ENCODE measurements around the gene UNC5C. TPM values are rescaled to one million over a fixed set of nuclear protein-coding genes. Genes with fewer than 3 reads are reported as not detected.
A peak's percentile ranks its signal among the peaks of the same experiment; 100 is the strongest.
"Not testable (repeated sequence)": the region's sequence is repeated elsewhere in the genome, so short reads cannot be mapped to it uniquely, and the experiment has no call there.

UNC5C gene
- total and polyA plus RNA-seq, 9 donors, result 0.45 to 1.3 (median 0.80) TPM

DNA sequence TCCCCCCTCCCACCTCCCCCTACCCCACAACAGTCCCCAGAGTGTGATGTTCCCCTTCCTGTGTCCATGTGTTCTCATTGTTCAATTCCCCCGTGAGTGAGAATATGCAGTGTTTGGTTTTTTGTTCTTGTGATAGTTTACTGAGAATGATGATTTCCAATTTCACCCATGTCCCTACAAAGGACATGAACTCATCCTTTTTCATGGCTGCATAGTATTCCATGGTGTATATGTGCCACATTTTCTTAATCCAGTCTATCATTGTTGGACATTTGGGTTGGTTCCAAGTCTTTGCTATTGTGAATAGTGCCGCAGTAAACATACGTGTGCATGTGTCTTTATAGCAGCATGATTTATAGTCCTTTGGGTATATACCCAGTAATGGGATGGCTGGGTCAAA is 377.4 kb downstream of the UNC5C start:
- H3K27me3 ChIP-seq (ENCODE audit: control insufficient read depth, insufficient read depth, low read length); H3K4me3 ChIP-seq (ENCODE audit: low read length); H3K36me3 ChIP-seq (ENCODE audit: control insufficient read depth, insufficient read depth, low read length); H3K27ac ChIP-seq (ENCODE audit: low read length); DNase-seq; H3K4me1 ChIP-seq (ENCODE audit: control insufficient read depth, insufficient read depth, low read length); H3K9me3 ChIP-seq (replicated peaks; ENCODE audit: control insufficient read depth, low read depth, low read length): not testable (repeated sequence)
- no CpG with 5 or more reads among the region's 3 CpGs for WGBS (ENCODE audit: insufficient coverage)

- H3K4me1 ChIP-seq (ENCODE audit: control insufficient read depth, insufficient read depth, low read length), result no peaks in the 10 kb centered on the region
- H3K36me3 ChIP-seq (ENCODE audit: control insufficient read depth, insufficient read depth, low read length), result no peaks in the 10 kb centered on the region
- no peak overlapping the region for H3K27ac ChIP-seq (ENCODE audit: low read length)
- no peak for DNase-seq
- H3K4me3 ChIP-seq (ENCODE audit: low read length), result no peak overlapping the region
- no peaks in the 10 kb centered on the region for H3K9me3 ChIP-seq (replicated peaks; ENCODE audit: control insufficient read depth, low read depth, low read length)
- H3K27me3 ChIP-seq (ENCODE audit: control insufficient read depth, insufficient read depth, low read length), result no peaks in the 10 kb centered on the region
- WGBS (ENCODE audit: insufficient coverage), result 97% methylated on average over 5 of the region's 7 CpGs
These were observed 378.6 kb downstream of the UNC5C start for GRCh38 chr4:95170176-95170575.

DNA sequence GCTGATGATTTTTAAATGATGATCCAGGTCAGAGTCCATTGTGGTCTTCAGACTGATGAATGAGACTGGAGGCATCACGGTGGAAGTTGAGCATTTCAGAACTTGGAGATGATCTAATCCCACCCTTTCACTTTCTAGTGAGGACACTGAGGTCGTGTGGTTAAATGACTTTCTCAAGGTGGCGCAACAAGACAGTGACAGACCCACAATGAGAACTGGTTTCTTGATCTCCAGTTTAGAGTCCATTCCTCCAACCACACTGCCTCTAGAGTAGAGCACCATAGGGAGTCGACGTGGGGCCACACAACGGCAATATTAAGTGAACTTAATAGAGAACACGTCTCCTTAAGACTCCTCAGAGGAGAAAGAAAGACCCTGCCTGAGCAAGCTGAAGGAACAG is 381.0 kb downstream of the UNC5C start:
- Histone ChIP-seq H3K4me3 (ENCODE audit: low read length) (no peak overlapping the region), H3K36me3 (ENCODE audit: control insufficient read depth, insufficient read depth, low read length) (peaks cover 2% of the 10 kb centered on the region), H3K9me3 (replicated peaks; ENCODE audit: control insufficient read depth, low read depth, low read length) (no peaks in the 10 kb centered on the region), H3K27ac (ENCODE audit: low read length) (no peak overlapping the region), H3K27me3 (ENCODE audit: control insufficient read depth, insufficient read depth, low read length) (no peaks in the 10 kb centered on the region), H3K4me1 (ENCODE audit: control insufficient read depth, insufficient read depth, low read length) (no peaks in the 10 kb centered on the region)
- DNase-seq, result no peak
- 71% methylated on average over 2 of the region's 7 CpGs for WGBS (ENCODE audit: insufficient coverage)

DNA sequence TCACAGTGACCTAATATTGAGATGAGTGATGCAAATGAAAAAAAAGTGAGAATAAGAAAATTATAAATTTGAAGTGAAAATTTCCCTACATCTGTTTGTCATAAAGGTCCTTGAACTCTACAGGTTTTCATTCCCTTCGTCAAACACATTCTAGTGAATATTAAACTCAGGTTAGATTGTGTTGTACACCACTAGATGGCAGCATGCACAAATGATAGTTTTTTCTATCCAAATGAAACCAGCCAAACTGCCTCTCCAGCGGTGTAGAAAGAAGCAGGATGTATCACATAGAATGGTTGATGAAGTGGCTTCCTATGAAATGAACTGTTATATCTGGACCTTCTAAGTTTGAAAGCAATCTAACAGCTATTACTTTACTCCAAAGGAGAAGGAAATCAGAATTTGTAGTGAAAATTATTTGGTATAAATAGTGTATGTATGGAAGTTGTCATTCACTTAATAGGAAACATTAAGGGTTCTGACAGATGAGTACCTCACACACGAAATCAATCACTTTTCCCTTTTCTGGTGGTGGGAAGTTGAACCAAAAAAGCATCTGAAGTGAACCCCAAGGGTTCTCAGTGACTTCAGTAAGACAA is 382.7 kb downstream of the UNC5C start:
- Histone ChIP-seq H3K9me3 (replicated peaks; ENCODE audit: control insufficient read depth, low read depth, low read length) (no peaks in the 10 kb centered on the region), H3K27ac (ENCODE audit: low read length) (no peak overlapping the region), H3K4me1 (ENCODE audit: control insufficient read depth, insufficient read depth, low read length) (no peaks in the 10 kb centered on the region), H3K27me3 (ENCODE audit: control insufficient read depth, insufficient read depth, low read length) (no peaks in the 10 kb centered on the region), H3K36me3 (ENCODE audit: control insufficient read depth, insufficient read depth, low read length) (peaks cover 2% of the 10 kb centered on the region), H3K4me3 (ENCODE audit: low read length) (no peak overlapping the region)
- no CpG with 5 or more reads among the region's 3 CpGs for WGBS (ENCODE audit: insufficient coverage)
- DNase-seq, result peak; percentile 85

- H3K27me3 ChIP-seq (ENCODE audit: control insufficient read depth, insufficient read depth, low read length), result no peaks in the 10 kb centered on the region
- H3K27ac ChIP-seq (ENCODE audit: low read length), result no peak overlapping the region
- no peaks in the 10 kb centered on the region for H3K4me1 ChIP-seq (ENCODE audit: control insufficient read depth, insufficient read depth, low read length)
- H3K36me3 ChIP-seq (ENCODE audit: control insufficient read depth, insufficient read depth, low read length), result peaks cover 2% of the 10 kb centered on the region
- WGBS (ENCODE audit: insufficient coverage), result 86% methylated on average over 6 of the region's 6 CpGs
- no peak for DNase-seq
- H3K9me3 ChIP-seq (replicated peaks; ENCODE audit: control insufficient read depth, low read depth, low read length), result no peaks in the 10 kb centered on the region
- H3K4me3 ChIP-seq (ENCODE audit: low read length), result no peak overlapping the region
These were observed 385.9 kb downstream of the UNC5C start for GRCh38 chr4:95162867-95163266.

- 70% methylated on average over 3 of the region's 12 CpGs for WGBS (ENCODE audit: insufficient coverage)
- no peaks in the 10 kb centered on the region for H3K4me1 ChIP-seq (ENCODE audit: control insufficient read depth, insufficient read depth, low read length)
- DNase-seq, result no peak
- no peak overlapping the region for H3K4me3 ChIP-seq (ENCODE audit: low read length)
- no peaks in the 10 kb centered on the region for H3K27me3 ChIP-seq (ENCODE audit: control insufficient read depth, insufficient read depth, low read length)
- H3K36me3 ChIP-seq (ENCODE audit: control insufficient read depth, insufficient read depth, low read length), result peaks cover 2% of the 10 kb centered on the region
- H3K27ac ChIP-seq (ENCODE audit: low read length), result no peak overlapping the region
- H3K9me3 ChIP-seq (replicated peaks; ENCODE audit: control insufficient read depth, low read depth, low read length), result no peaks in the 10 kb centered on the region
These were observed 386.8 kb downstream of the UNC5C start for GRCh38 chr4:95161781-95162469.

DNA sequence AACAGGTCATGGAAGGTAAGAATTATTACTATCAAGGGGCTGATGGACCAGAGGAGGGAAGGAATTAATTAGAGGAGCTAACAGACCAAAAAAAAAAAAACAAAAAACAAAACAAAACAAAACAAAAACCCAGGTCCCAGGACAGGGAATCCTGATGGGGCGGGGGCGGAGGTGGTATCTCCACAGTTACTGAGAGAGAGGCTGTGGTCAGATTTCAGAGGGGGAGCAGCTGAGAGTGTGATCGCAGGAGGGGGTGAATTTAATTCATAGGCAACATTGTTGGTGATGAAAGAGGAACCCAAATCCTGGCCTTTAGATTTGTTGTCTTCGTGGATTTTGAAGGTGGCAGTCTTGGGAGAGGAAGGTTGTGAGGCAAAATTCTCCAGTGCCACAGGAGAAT is 389.4 kb downstream of the UNC5C start:
- Histone ChIP-seq H3K9me3 (replicated peaks; ENCODE audit: control insufficient read depth, low read depth, low read length) (no peaks in the 10 kb centered on the region), H3K4me3 (ENCODE audit: low read length) (no peak overlapping the region), H3K36me3 (ENCODE audit: control insufficient read depth, insufficient read depth, low read length) (peaks cover 5% of the 10 kb centered on the region), H3K4me1 (ENCODE audit: control insufficient read depth, insufficient read depth, low read length) (no peaks in the 10 kb centered on the region), H3K27ac (ENCODE audit: low read length) (no peak overlapping the region), H3K27me3 (ENCODE audit: control insufficient read depth, insufficient read depth, low read length) (no peaks in the 10 kb centered on the region)
- DNase-seq, result no peak
- WGBS (ENCODE audit: insufficient coverage), result 71% methylated on average over 4 of the region's 4 CpGs

GRCh38 chr4:95158626-95159025 is 390.1 kb downstream of the UNC5C start:
- Histone ChIP-seq H3K27ac (ENCODE audit: low read length) (no peak overlapping the region), H3K36me3 (ENCODE audit: control insufficient read depth, insufficient read depth, low read length) (peaks cover 5% of the 10 kb centered on the region), H3K4me1 (ENCODE audit: control insufficient read depth, insufficient read depth, low read length) (no peaks in the 10 kb centered on the region), H3K9me3 (replicated peaks; ENCODE audit: control insufficient read depth, low read depth, low read length) (no peaks in the 10 kb centered on the region), H3K27me3 (ENCODE audit: control insufficient read depth, insufficient read depth, low read length) (no peaks in the 10 kb centered on the region), H3K4me3 (ENCODE audit: low read length) (no peak overlapping the region)
- DNase-seq, result no peak
- 75% methylated on average over 1 of the region's 2 CpGs for WGBS (ENCODE audit: insufficient coverage)

DNA sequence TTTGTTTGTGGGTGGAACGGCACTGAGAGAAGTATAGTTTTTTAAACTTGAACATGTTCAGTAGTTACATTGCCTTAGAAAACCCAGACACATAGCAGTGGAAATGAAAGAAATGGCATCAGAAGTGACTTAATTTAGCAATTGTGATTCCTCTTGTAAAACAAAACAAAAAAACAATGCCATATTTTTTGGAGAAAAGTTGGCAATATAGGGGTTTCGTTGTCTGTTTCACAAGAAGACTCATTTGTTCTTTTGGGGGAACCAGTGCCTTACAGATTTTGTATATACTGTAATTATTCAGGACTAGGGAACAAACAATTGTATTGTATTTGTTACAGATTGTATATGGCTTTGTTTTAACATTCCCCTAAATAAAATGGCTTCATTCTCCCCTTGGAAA is 390.7 kb downstream of the UNC5C start:
- WGBS (ENCODE audit: insufficient coverage), result no CpG with 5 or more reads among the region's 2 CpGs

GRCh38 chr4:95157596-95157995 is 391.2 kb downstream of the UNC5C start:
- H3K4me1 ChIP-seq (ENCODE audit: control insufficient read depth, insufficient read depth, low read length), result no peaks in the 10 kb centered on the region
- no peak overlapping the region for H3K27ac ChIP-seq (ENCODE audit: low read length)
- H3K27me3 ChIP-seq (ENCODE audit: control insufficient read depth, insufficient read depth, low read length), result no peaks in the 10 kb centered on the region
- no peak overlapping the region for H3K4me3 ChIP-seq (ENCODE audit: low read length)
- no peaks in the 10 kb centered on the region for H3K9me3 ChIP-seq (replicated peaks; ENCODE audit: control insufficient read depth, low read depth, low read length)
- H3K36me3 ChIP-seq (ENCODE audit: control insufficient read depth, insufficient read depth, low read length), result peaks cover 3% of the 10 kb centered on the region
- no peak for DNase-seq

More for the DNA sequence above, 390.7 kb downstream of the UNC5C start:
- H3K27ac ChIP-seq (ENCODE audit: low read length), result no peak overlapping the region
- no peak for DNase-seq
- H3K27me3 ChIP-seq (ENCODE audit: control insufficient read depth, insufficient read depth, low read length), result no peaks in the 10 kb centered on the region
- peaks cover 3% of the 10 kb centered on the region for H3K36me3 ChIP-seq (ENCODE audit: control insufficient read depth, insufficient read depth, low read length)
- no peak overlapping the region for H3K4me3 ChIP-seq (ENCODE audit: low read length)
- H3K4me1 ChIP-seq (ENCODE audit: control insufficient read depth, insufficient read depth, low read length), result no peaks in the 10 kb centered on the region
- no peaks in the 10 kb centered on the region for H3K9me3 ChIP-seq (replicated peaks; ENCODE audit: control insufficient read depth, low read depth, low read length)

DNA sequence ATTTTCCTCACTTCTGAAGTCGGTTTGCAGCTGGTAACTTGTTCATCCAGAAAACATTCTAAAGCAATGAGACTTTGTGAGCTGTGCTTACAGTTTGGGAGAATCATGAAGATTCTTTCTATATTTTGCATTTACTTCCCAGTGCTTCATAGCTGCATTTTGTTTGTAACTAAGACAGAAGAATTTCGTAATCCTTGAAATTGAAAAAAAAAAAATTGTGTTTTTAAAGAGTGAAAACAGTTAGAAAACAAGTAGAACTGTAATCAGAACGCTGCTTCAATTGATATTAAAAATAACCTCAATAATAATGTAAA is 392.4 kb downstream of the UNC5C start:
- no CpG with 5 or more reads among the region's 3 CpGs for WGBS (ENCODE audit: insufficient coverage)
- Histone ChIP-seq H3K4me1 (ENCODE audit: control insufficient read depth, insufficient read depth, low read length) (no peaks in the 10 kb centered on the region), H3K27me3 (ENCODE audit: control insufficient read depth, insufficient read depth, low read length) (no peaks in the 10 kb centered on the region), H3K4me3 (ENCODE audit: low read length) (no peak overlapping the region), H3K36me3 (ENCODE audit: control insufficient read depth, insufficient read depth, low read length) (peaks cover 3% of the 10 kb centered on the region), H3K9me3 (replicated peaks; ENCODE audit: control insufficient read depth, low read depth, low read length) (no peaks in the 10 kb centered on the region), H3K27ac (ENCODE audit: low read length) (no peak overlapping the region)
- no peak for DNase-seq

Data from muscle of leg (tissue), 11 donors.